ENCODE measurements around the gene ARMC10. TPM values are rescaled to one million over a fixed set of nuclear protein-coding genes. Genes with fewer than 3 reads are reported as not detected.

ARMC10 gene
- total RNA-seq, 2 donors from 2014 or later = 50.6 to 59.6 TPM

DNA sequence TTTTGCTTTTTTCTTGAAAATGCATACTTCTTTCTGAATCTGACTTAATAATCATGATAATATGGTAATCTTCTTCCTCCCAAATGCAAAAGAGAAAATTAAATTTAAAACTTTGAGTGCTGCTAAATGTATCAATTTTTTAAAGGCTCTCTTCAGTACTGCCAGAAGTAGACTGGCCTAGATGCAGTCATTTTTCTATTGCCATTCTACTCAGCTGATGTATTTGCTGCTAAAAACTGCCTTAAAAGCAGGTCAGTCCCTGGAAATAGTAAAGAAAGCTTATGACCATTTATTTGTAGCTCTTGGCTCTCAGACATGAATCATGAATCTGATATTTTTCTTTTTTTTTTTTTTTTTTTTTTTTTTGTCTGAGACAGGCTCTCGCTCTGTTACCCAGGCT lies 45.4 kb downstream of the ARMC10 start:
- H3K27ac ChIP-seq = no peak overlapping the region
- no peaks in the 10 kb centered on the region for H3K27me3 ChIP-seq (replicated peaks; ENCODE audit: insufficient read depth)
- H3K36me3 ChIP-seq = no peaks in the 10 kb centered on the region
- no peak for DNase-seq (ENCODE audit: low spot score)
- no peak for TF ChIP-seq POLR2A (IDR thresholded peaks at IDR 0.05)
- no peak for TF ChIP-seq POLR2AphosphoS5 (IDR thresholded peaks at IDR 0.05)
- H3K9me3 ChIP-seq = no peaks in the 10 kb centered on the region
- H3K4me3 ChIP-seq = no peak overlapping the region
- H3K4me1 ChIP-seq (replicated peaks) = no peaks in the 10 kb centered on the region
- WGBS = 70% methylated on average over 1 of the region's 1 CpG
- intact Hi-C loops (cut with DNase I) = no loop called here

DNA sequence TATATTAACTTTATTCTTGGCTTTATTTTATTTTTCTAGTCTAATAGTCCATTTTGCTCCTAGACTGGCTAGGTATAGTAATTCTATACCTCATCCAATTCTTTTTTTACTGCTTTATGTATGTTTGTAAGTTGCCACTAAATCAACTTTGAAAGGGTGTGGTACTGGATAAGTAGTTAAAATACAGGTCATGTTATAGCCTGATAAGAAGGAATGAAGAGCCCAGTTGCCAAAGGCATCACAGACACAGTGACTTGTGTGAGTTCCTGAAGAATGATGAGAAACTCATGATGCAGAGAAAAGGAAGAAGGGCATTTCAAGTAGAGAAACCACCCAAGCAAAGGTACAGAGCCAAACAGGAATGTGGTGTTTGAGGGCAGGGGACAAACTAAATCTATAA lies 46.7 kb downstream of the ARMC10 start:
- H3K36me3 ChIP-seq = no peaks in the 10 kb centered on the region
- intact Hi-C loops (cut with DNase I) = no loop called here
- TF ChIP-seq POLR2A (IDR thresholded peaks at IDR 0.05) = no peak

DNA sequence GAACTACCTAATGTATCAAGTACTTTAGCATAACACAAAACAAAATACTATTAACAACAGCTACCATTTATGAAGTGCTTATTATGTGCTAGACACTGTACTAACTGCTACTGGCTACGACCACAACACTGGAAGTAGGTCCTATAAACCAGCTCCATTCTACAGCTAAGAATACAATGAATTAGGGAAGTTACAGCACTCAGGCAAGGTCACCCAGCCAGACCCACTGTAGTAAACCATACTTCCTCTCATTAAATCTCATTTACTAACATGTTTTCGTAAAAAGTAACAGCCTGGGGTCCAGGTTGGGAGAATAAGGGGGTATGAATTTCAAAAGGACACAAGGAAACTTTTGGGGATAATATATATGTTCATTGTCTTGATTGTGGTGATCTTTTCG lies 48.6 kb downstream of the ARMC10 start:
- TF ChIP-seq POLR2AphosphoS5 (IDR thresholded peaks at IDR 0.05) = no peak
- TF ChIP-seq, protein P1, sequence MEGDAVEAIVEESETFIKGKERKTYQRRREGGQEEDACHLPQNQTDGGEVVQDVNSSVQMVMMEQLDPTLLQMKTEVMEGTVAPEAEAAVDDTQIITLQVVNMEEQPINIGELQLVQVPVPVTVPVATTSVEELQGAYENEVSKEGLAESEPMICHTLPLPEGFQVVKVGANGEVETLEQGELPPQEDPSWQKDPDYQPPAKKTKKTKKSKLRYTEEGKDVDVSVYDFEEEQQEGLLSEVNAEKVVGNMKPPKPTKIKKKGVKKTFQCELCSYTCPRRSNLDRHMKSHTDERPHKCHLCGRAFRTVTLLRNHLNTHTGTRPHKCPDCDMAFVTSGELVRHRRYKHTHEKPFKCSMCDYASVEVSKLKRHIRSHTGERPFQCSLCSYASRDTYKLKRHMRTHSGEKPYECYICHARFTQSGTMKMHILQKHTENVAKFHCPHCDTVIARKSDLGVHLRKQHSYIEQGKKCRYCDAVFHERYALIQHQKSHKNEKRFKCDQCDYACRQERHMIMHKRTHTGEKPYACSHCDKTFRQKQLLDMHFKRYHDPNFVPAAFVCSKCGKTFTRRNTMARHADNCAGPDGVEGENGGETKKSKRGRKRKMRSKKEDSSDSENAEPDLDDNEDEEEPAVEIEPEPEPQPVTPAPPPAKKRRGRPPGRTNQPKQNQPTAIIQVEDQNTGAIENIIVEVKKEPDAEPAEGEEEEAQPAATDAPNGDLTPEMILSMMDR (IDR thresholded peaks at IDR 0.05) = no peak
- no peak for TF ChIP-seq POLR2A (IDR thresholded peaks at IDR 0.05)
- Histone ChIP-seq H3K9me3 (no peaks in the 10 kb centered on the region), H3K4me1 (replicated peaks) (no peaks in the 10 kb centered on the region), H3K4me3 (no peak overlapping the region), H3K27me3 (replicated peaks; ENCODE audit: insufficient read depth) (no peaks in the 10 kb centered on the region), H3K36me3 (no peaks in the 10 kb centered on the region), H3K27ac (no peak overlapping the region)
- DNase-seq (ENCODE audit: low spot score) = no peak
- intact Hi-C loops (cut with DNase I) = no loop called here
- 64% methylated on average over 3 of the region's 3 CpGs for WGBS

More for the DNA sequence above, 46.7 kb downstream of the ARMC10 start:
- no peak overlapping the region for H3K27ac ChIP-seq
- DNase-seq (ENCODE audit: low spot score) = no peak
- H3K27me3 ChIP-seq (replicated peaks; ENCODE audit: insufficient read depth) = no peaks in the 10 kb centered on the region
- H3K4me1 ChIP-seq (replicated peaks) = no peaks in the 10 kb centered on the region
- no peak overlapping the region for H3K4me3 ChIP-seq
- no peaks in the 10 kb centered on the region for H3K9me3 ChIP-seq

DNA sequence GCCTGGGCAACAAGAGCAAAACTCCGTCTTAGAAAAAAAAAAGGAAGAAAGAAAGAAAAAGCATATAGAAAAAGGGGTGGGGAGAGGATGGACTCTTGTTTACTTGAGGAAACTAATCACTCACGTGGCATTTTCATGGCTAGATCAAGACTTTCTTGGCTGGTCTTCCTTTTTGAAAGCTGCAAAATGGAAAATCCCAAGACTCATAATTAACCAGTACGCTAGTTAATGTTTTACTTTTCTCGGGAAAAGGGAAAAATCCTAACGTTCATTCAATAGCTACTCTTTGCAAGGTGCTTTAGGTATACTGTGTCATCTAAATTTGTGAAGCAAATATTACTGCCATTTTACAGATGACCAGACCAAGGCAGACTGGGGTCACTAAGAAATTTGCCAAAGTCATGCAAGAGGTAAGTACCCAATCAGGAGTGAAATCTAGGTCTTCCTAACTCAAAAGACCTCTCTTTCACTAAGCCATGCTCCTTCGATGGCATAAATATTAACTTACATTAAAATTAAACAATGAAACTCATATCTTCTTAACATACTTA lies 49.6 kb downstream of the ARMC10 start:
- Histone ChIP-seq H3K36me3 (no peaks in the 10 kb centered on the region), H3K27me3 (replicated peaks; ENCODE audit: insufficient read depth) (no peaks in the 10 kb centered on the region), H3K9me3 (no peaks in the 10 kb centered on the region), H3K27ac (no peak overlapping the region), H3K4me3 (no peak overlapping the region), H3K4me1 (replicated peaks) (no peaks in the 10 kb centered on the region)
- no peak for TF ChIP-seq POLR2A (IDR thresholded peaks at IDR 0.05)
- TF ChIP-seq POLR2AphosphoS5 (IDR thresholded peaks at IDR 0.05) = no peak
- TF ChIP-seq, protein P1 (IDR thresholded peaks at IDR 0.05) = no peak
- intact Hi-C loops (cut with DNase I) = no loop called here
- no peak for DNase-seq (ENCODE audit: low spot score)
- WGBS = 72% methylated on average over 6 of the region's 6 CpGs

DNA sequence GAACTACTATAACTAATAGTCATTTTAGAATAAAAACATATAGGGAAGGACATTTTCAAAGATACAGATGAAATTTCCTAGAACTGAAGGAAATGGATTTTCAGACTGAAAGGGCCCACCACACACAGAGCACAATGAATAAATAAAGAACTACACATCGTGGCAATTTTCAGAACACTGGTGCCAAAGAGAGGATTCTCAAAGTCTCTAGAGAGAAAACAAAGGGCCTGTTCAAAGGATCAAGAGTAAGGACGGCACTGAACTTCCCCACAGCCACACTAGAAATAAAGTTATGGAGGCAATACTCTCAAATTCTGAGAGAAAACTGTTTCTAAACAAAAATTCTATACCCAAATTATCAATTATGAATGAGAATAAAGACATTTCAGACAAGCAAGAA lies 52.1 kb downstream of the ARMC10 start:
- WGBS = 66% methylated on average over 2 of the region's 2 CpGs
- Histone ChIP-seq H3K27me3 (replicated peaks; ENCODE audit: insufficient read depth) (no peaks in the 10 kb centered on the region), H3K4me1 (replicated peaks) (no peaks in the 10 kb centered on the region), H3K4me3 (no peak overlapping the region), H3K27ac (no peak overlapping the region), H3K9me3 (no peaks in the 10 kb centered on the region), H3K36me3 (no peaks in the 10 kb centered on the region)
- intact Hi-C loops (cut with DNase I) = no loop called here
- TF ChIP-seq POLR2A (IDR thresholded peaks at IDR 0.05) (no peak), POLR2AphosphoS5 (IDR thresholded peaks at IDR 0.05) (no peak)
- TF ChIP-seq, protein P1 (IDR thresholded peaks at IDR 0.05) = no peak
- no peak for DNase-seq (ENCODE audit: low spot score)
